Astrocyte (in vitro differentiated cells and primary cell): Measurements from ENCODE around the gene TLCD1. TPM values are rescaled to one million over a fixed set of nuclear protein-coding genes. Genes with fewer than 3 reads are reported as not detected.

ENCODE experiments used
- DNase-seq: peaks from one replicate; pipeline ENCODE4 v3.0.0-alpha.2; 2010; ENCODE audit warnings: low read depth
- FAIRE-seq: peaks from 2 replicates; lab custom pipeline; 2011; peaks lifted over from hg19 to GRCh38; lab: Jason Lieb, UNC
- H2AFZ ChIP-seq: 2 replicates; pipeline ENCODE4 v1.6.0; 2012; ENCODE audit warnings: low read depth, low read length, inconsistent platforms
- H3K27ac ChIP-seq: 2 replicates; pipeline ENCODE4 v1.5.1; 2011; ENCODE audit warnings: low read depth, low read length, inconsistent platforms
- H3K27me3 ChIP-seq: 2 replicates; pipeline ENCODE4 v1.6.0; 2011; ENCODE audit warnings: low read length, inconsistent platforms; ENCODE audit not compliant: insufficient read depth
- H3K36me3 ChIP-seq: 2 replicates; pipeline ENCODE4 v1.5.1; 2011; ENCODE audit warnings: low read length, inconsistent platforms; ENCODE audit not compliant: insufficient read depth
- H3K4me1 ChIP-seq: 2 replicates; pipeline ENCODE4 v1.5.1; 2011; ENCODE audit warnings: low read length, inconsistent platforms; ENCODE audit not compliant: insufficient read depth
- H3K4me2 ChIP-seq: 2 replicates; pipeline ENCODE4 v1.6.0; 2012; ENCODE audit warnings: low read length, inconsistent platforms
- H3K4me3 ChIP-seq: 2 replicates; pipeline ENCODE4 v1.5.1; 2011; ENCODE audit warnings: low read depth, mild to moderate bottlenecking, low read length, inconsistent platforms; ENCODE audit not compliant: insufficient read depth
- H3K79me2 ChIP-seq: 2 replicates; pipeline ENCODE4 v1.6.0; 2012; ENCODE audit warnings: mild to moderate bottlenecking, low read length, inconsistent platforms; ENCODE audit not compliant: insufficient read depth
- H3K9ac ChIP-seq: 2 replicates; pipeline ENCODE4 v1.6.0; 2012; ENCODE audit warnings: mild to moderate bottlenecking, low read length, inconsistent platforms
- H3K9me3 ChIP-seq: 2 replicates; pipeline ENCODE4 v1.5.1; 2012; ENCODE audit warnings: low read depth, mild to moderate bottlenecking, low read length, inconsistent platforms; ENCODE audit not compliant: insufficient read depth
- H4K20me1 ChIP-seq: 2 replicates; pipeline ENCODE4 v1.6.0; 2012; ENCODE audit warnings: low read length, inconsistent platforms; ENCODE audit not compliant: insufficient read depth
- H3K27ac Mint-ChIP-seq: one replicate; pipeline ENCODE4 v1.8.0; 2021; ENCODE audit warnings: mild to moderate bottlenecking, mixed read lengths; ENCODE audit not compliant: unreplicated experiment
- H3K27me3 Mint-ChIP-seq: one replicate; pipeline ENCODE4 v1.8.0; 2021; ENCODE audit warnings: low read depth, mixed read lengths; ENCODE audit not compliant: unreplicated experiment
- H3K36me3 Mint-ChIP-seq: one replicate; pipeline ENCODE4 v1.8.0; 2021; ENCODE audit warnings: low read depth, mixed read lengths; ENCODE audit not compliant: unreplicated experiment
- H3K4me1 Mint-ChIP-seq: one replicate; pipeline ENCODE4 v1.8.0; 2021; ENCODE audit warnings: low read depth, mixed read lengths; ENCODE audit not compliant: unreplicated experiment
- H3K4me3 Mint-ChIP-seq: one replicate; pipeline ENCODE4 v1.8.0; 2021; ENCODE audit warnings: mild to moderate bottlenecking, moderate library complexity, mixed read lengths; ENCODE audit not compliant: unreplicated experiment
- H3K9me3 Mint-ChIP-seq: one replicate; pipeline ENCODE4 v1.8.0; 2021; ENCODE audit warnings: mild to moderate bottlenecking, mixed read lengths; ENCODE audit not compliant: unreplicated experiment
- EZH2 ChIP-seq: IDR thresholded peaks from 2 replicates; pipeline ENCODE4 v1.6.1; 2012; ENCODE audit warnings: mild to moderate bottlenecking, low read length, inconsistent platforms; ENCODE audit not compliant: insufficient read depth
- total RNA-seq: library from RNA; stranded (reverse); gene quantifications from 2 replicates; pipeline ENCODE4 v1.2.1, GENCODE V29; 2021
- TF ChIP-seq, protein P1 (sequence below): IDR thresholded peaks from 2 replicates; pipeline ENCODE4 v1.5.1; 2011; ENCODE audit warnings: low read depth, mild to moderate bottlenecking, inconsistent platforms, low read length, moderate library complexity; ENCODE audit not compliant: insufficient read depth

The TLCD1 gene
- total RNA-seq, 1 donor from 2014 or later: 25.1 TPM

DNA sequence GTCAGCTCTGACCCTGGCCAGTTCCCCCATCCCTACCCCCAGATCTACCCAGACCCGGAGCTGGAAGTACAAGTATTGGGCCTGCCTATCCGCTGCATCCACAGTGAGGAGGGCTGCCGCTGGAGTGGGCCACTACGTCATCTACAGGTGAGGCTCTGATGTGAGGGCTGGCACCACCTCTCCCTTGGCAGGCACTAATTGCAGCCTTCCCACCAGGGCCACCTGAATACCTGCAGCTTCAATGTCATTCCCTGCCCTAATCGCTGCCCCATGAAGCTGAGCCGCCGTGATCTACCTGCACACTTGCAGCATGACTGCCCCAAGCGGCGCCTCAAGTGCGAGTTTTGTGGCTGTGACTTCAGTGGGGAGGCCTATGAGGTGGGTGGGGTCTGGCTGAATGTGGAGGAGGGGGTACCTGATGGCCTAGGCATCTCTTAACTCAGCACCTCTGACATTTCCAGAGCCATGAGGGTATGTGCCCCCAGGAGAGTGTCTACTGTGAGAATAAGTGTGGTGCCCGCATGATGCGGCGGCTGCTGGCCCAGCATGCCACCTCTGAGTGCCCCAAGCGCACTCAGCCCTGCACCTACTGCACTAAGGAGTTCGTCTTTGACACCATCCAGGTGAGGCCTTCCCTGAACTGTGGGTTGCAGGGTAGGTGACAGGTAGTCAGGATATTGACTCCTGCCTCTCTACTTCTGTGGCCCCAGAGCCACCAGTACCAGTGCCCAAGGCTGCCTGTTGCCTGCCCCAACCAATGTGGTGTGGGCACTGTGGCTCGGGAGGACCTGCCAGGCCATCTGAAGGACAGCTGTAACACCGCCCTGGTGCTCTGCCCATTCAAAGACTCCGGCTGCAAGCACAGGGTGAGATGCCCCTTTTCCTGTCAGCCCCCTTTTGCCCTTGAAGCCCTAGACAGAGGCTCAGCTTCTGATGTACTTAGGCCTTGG lies 22.0 kb upstream of the TLCD1 start:
- peaks cover 29% of the 10 kb centered on the region for H3K4me1 ChIP-seq
- Mint-ChIP-seq H3K9me3 (no peaks in the 10 kb centered on the region), H3K27ac (peak overlapping the region; percentile 58), H3K4me1 (peaks cover 10% of the 10 kb centered on the region), H3K4me3 (no peak overlapping the region), H3K36me3 (peaks cover 12% of the 10 kb centered on the region), H3K27me3 (no peaks in the 10 kb centered on the region)
- DNase-seq (no peak), FAIRE-seq (no peak)
- no peak overlapping the region for H2AFZ ChIP-seq
- peaks cover 23% of the 10 kb centered on the region for H3K36me3 ChIP-seq
- no peak for TF ChIP-seq EZH2
- TF ChIP-seq, protein P1, sequence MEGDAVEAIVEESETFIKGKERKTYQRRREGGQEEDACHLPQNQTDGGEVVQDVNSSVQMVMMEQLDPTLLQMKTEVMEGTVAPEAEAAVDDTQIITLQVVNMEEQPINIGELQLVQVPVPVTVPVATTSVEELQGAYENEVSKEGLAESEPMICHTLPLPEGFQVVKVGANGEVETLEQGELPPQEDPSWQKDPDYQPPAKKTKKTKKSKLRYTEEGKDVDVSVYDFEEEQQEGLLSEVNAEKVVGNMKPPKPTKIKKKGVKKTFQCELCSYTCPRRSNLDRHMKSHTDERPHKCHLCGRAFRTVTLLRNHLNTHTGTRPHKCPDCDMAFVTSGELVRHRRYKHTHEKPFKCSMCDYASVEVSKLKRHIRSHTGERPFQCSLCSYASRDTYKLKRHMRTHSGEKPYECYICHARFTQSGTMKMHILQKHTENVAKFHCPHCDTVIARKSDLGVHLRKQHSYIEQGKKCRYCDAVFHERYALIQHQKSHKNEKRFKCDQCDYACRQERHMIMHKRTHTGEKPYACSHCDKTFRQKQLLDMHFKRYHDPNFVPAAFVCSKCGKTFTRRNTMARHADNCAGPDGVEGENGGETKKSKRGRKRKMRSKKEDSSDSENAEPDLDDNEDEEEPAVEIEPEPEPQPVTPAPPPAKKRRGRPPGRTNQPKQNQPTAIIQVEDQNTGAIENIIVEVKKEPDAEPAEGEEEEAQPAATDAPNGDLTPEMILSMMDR: no peak
- no peak overlapping the region for H3K4me2 ChIP-seq
- H3K4me3 ChIP-seq: no peak overlapping the region
- H3K9me3 ChIP-seq: no peaks in the 10 kb centered on the region
- no peaks in the 10 kb centered on the region for H3K27me3 ChIP-seq
- H3K9ac ChIP-seq: no peak overlapping the region
- H3K27ac ChIP-seq: no peak overlapping the region
- H4K20me1 ChIP-seq: peaks cover 79% of the 10 kb centered on the region
- H3K79me2 ChIP-seq: peaks cover 68% of the 10 kb centered on the region

DNA sequence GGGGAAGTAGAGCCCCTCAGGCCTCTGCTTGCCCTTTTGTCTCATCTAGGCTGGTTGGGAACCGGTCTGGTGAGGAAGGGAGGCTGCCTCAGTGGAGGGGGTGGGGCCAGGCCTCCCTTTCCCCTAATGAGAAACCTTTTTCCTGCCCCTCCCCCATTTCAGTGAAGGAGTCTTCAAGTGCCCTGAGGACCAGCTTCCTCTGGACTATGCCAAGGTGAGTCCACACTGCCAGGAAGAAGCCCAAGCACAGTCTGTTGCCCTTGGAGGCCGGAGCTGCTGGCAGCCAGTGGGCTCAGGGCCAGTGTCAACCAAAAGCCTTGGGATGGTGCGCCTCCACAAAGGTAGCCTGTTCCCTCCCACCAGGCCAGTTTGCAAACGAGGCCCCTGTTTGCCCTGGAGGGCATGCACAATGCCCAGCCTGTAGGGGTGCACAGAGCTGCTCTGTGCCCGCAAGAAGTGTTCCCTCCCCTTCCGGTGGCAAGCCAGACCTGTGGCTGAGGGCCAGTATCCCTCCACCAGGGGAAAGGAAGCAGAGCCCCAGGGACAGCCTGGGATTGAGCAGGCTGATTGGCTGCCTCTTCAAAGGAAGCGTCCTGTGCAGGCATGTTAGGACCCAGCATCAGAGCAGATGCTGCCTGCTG lies 21.1 kb upstream of the TLCD1 start:
- H4K20me1 ChIP-seq: peaks cover 75% of the 10 kb centered on the region
- no peak for FAIRE-seq
- H3K4me2 ChIP-seq: peak overlapping the region; percentile 95
- peaks cover 68% of the 10 kb centered on the region for H3K79me2 ChIP-seq
- no peak overlapping the region for H3K4me3 ChIP-seq
- H3K9me3 ChIP-seq: no peaks in the 10 kb centered on the region
- H3K36me3 ChIP-seq: peaks cover 20% of the 10 kb centered on the region
- H3K9ac ChIP-seq: peak overlapping the region; percentile 92
- H3K4me1 ChIP-seq: peaks cover 35% of the 10 kb centered on the region
- TF ChIP-seq, protein P1: no peak
- no peak for TF ChIP-seq EZH2
- H3K27me3 Mint-ChIP-seq: no peaks in the 10 kb centered on the region
- H2AFZ ChIP-seq: no peak overlapping the region
- H3K36me3 Mint-ChIP-seq: peaks cover 8% of the 10 kb centered on the region
- peaks cover 11% of the 10 kb centered on the region for H3K4me1 Mint-ChIP-seq
- no peaks in the 10 kb centered on the region for H3K9me3 Mint-ChIP-seq
- H3K27ac Mint-ChIP-seq: no peak overlapping the region
- H3K4me3 Mint-ChIP-seq: peak overlapping the region; percentile 94
- no peak overlapping the region for H3K27ac ChIP-seq
- no peaks in the 10 kb centered on the region for H3K27me3 ChIP-seq
- DNase-seq: no peak
